NT2/D1 (cell line): Measurements from ENCODE around the gene SPINK4.

Experiments used
- DNase-seq: peaks from one replicate; pipeline ENCODE4 v3.0.0-alpha.2; 2011; ENCODE audit warnings: low read depth, low spot score
- H3K27me3 ChIP-seq: 2 replicates; pipeline ENCODE4 v1.6.0; 2011; ENCODE audit warnings: mild to moderate bottlenecking; ENCODE audit not compliant: insufficient read length, insufficient read depth
- H3K36me3 ChIP-seq: 2 replicates; pipeline ENCODE4 v1.6.1; 2011; ENCODE audit warnings: mild to moderate bottlenecking, low read length, mixed read lengths; ENCODE audit not compliant: insufficient read depth, insufficient read length
- H3K4me1 ChIP-seq: 2 replicates; pipeline ENCODE4 v1.5.1; 2011; ENCODE audit not compliant: insufficient read depth, insufficient read length
- H3K4me3 ChIP-seq: 2 replicates; pipeline ENCODE4 v1.5.1; 2011; ENCODE audit warnings: low read depth; ENCODE audit not compliant: insufficient read length
- H3K9ac ChIP-seq: 2 replicates; pipeline ENCODE4 v1.6.0; 2011; ENCODE audit warnings: low read depth; ENCODE audit not compliant: insufficient read length
- H3K9me3 ChIP-seq: 2 replicates; pipeline ENCODE4 v1.5.1; 2011; ENCODE audit warnings: mild to moderate bottlenecking, low read length; ENCODE audit not compliant: insufficient read depth
- SUZ12 ChIP-seq: IDR thresholded peaks from 2 replicates; pipeline ENCODE4 v1.6.1; 2011; ENCODE audit not compliant: insufficient read length, insufficient read depth; ENCODE audit errors: extremely low read depth
- YY1 ChIP-seq: IDR thresholded peaks from 2 replicates; pipeline ENCODE4 v1.6.1; 2011; ENCODE audit not compliant: insufficient read length, insufficient read depth
- ZNF274 ChIP-seq: IDR thresholded peaks from 2 replicates; pipeline ENCODE4 v1.6.1; 2011; ENCODE audit warnings: mild to moderate bottlenecking, low read depth, low read length

SPINK4 gene

DNA sequence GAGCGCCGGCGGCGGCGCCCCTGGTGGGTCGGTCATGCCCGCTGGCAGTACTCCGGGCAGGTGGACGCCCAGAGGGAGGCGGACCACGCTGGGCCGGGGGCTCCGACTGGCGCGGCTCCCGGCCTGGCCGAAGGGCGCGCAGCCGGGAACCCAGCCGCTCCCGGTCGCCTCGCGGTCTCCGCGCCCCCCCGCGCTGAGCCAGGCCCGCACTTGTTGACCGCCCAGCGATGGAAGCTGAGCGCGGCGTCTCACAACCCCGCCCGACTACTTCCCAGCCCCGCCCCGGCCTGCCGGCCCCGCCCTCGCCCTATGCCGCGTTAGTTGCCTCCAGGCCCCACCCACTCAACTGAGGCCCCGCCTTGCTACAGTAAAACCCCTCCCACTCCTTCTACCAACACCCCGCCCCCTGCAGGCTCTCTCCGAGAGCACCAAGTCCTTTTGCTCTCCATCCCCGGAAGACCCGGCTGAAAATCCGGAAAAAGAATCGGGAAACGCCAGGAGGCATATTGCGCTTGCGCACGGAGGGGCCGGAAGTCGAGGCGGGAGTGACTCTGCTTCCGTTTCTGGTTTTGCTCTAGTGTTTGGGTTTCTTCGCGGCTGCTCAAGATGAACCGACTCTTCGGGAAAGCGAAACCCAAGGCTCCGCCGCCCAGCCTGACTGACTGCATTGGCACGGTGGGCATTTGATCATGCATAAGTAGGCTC, 24.7 kb downstream of the SPINK4 start, which contains the start of the genes BAG1 and CHMP5:
BAG1 (minus strand) TSS at position 236 of the 705 bp plus-strand sequence.
CHMP5 (plus strand) TSS at position 577 of the 705 bp plus-strand sequence; CDS start at position 607, 30 bp downstream.
- H3K36me3 ChIP-seq: peaks cover 66% of the 10 kb centered on the region
- no peaks in the 10 kb centered on the region for H3K4me1 ChIP-seq
- no peak for TF ChIP-seq ZNF274
- no peak for TF ChIP-seq YY1
- TF ChIP-seq SUZ12: no peak
- peak; percentile 99 for DNase-seq
- no peaks in the 10 kb centered on the region for H3K27me3 ChIP-seq
- H3K9me3 ChIP-seq: no peaks in the 10 kb centered on the region
- H3K4me3 ChIP-seq: peak within 1 kb of the TSS; percentile 100
- H3K9ac ChIP-seq: peak within 1 kb of the TSS; percentile 98

DNA sequence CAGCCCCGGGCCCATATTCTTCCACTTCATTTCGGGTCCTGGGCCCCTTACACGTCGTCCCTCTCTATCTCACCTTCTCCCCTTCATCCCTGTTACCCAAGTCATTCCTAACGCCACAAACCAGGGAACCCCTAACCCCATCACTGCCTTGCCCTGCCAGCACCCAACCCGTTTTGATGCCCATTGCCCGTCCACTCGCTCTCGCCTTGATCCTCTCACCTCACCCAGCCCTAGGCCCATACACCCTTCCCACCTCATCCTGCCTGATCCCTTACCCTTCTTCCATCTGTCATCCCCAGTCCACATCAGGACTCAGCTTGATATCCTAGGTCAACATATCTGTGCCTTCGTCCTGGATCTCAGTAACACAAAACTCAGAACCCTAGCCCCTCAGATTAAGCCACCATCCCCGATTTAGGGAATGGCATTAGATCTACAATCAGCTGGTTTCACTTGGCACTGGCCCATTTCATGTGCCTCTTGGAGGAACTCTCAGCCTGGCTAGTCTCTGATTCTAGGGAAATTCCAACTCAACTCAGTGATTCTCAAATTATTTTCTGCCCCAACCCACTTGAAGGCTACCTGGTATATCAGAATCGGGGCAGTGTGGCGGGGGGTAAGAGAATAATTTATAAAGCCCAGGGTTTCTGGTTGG, 25.4 kb downstream of the SPINK4 start:
- H3K27me3 ChIP-seq: no peaks in the 10 kb centered on the region
- H3K9ac ChIP-seq: peak overlapping the region; percentile 98
- TF ChIP-seq ZNF274 (no peak), SUZ12 (no peak), YY1 (no peak)
- H3K4me3 ChIP-seq: peak overlapping the region; percentile 95
- H3K36me3 ChIP-seq: peaks cover 64% of the 10 kb centered on the region
- no peaks in the 10 kb centered on the region for H3K4me1 ChIP-seq
- H3K9me3 ChIP-seq: no peaks in the 10 kb centered on the region
- DNase-seq: no peak

DNA sequence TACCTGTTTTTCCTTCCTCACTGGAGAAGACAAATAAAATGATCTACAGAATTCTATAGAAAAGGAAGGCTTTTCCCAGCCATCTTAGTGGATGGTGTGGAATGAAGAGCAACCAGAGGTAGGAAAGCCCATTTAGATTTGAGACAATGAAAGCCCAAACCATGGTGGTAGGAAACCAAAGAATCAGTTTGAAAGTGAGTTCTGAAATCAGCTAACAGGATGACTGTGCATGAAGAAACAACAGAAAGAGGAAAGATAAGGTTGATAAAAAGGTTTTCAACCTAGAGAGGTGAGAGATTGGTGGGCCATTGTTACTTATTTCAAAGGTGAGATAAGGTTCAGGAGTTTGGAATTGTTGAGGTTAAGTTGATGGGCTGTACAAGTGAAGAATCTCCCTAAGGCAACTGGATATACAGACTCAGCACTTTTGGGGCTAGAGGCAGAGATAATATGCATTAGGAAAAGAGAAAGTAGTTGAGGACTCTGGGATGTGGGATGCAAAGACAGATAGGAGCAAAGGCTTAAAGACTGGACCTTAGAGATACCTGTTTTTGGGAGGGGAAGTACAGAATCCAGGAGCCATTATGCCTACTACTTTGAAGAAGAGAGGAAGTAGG, 27.3 kb downstream of the SPINK4 start:
- no peaks in the 10 kb centered on the region for H3K9me3 ChIP-seq
- H3K27me3 ChIP-seq: no peaks in the 10 kb centered on the region
- H3K4me1 ChIP-seq: no peaks in the 10 kb centered on the region
- no peak for DNase-seq
- H3K4me3 ChIP-seq: no peak overlapping the region
- H3K36me3 ChIP-seq: peaks cover 61% of the 10 kb centered on the region
- H3K9ac ChIP-seq: no peak overlapping the region
- no peak for TF ChIP-seq SUZ12
- no peak for TF ChIP-seq YY1
- TF ChIP-seq ZNF274: no peak

DNA sequence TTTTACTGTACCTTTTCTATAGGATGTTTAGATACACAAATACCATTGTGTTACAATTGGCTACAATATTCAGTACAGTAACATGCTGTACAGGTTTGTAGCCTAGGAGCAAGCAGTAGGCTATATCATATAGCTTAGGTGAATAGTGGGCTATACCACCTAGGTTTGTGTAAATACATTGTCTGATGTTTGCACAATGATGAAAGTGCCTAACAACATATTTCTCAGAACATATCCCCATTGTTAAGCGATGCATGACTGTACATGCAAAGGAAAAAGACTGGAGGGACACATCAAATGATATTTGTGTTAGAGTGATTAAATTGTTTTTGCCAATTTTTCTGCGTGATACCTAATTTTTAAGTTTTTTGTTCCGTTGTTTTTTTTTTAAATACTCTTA, 30.2 kb downstream of the SPINK4 start:
- no peak for DNase-seq
- Histone ChIP-seq H3K4me3 (no peak overlapping the region), H3K36me3 (peaks cover 70% of the 10 kb centered on the region), H3K27me3 (no peaks in the 10 kb centered on the region), H3K4me1 (no peaks in the 10 kb centered on the region), H3K9ac (no peak overlapping the region), H3K9me3 (no peaks in the 10 kb centered on the region)
- TF ChIP-seq SUZ12 (no peak), ZNF274 (no peak), YY1 (no peak)

DNA sequence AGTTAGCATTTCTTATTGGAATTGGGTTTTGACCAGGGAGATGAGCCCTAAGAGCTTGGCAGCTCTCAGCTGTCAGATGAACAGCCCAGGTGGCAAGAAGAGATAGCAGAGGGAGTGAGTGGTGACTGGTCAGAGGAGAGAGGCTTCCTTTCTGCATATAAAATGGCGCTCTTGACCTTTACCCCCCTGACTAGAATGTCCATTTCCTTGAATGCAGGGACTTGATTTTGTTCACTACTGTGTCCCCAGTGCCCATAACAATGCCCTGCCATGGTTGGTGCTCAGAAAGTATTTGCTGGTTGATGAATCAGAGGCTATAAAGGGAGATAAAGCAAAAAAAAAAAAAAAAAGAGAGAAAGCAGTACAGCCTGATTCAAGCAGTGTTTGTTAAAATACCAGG, 32.1 kb downstream of the SPINK4 start:
- Histone ChIP-seq H3K9me3 (no peaks in the 10 kb centered on the region), H3K9ac (no peak overlapping the region), H3K4me3 (no peak overlapping the region), H3K27me3 (no peaks in the 10 kb centered on the region), H3K4me1 (no peaks in the 10 kb centered on the region), H3K36me3 (peaks cover 74% of the 10 kb centered on the region)
- TF ChIP-seq YY1: no peak
- TF ChIP-seq ZNF274: no peak
- no peak for TF ChIP-seq SUZ12
- DNase-seq: no peak

DNA sequence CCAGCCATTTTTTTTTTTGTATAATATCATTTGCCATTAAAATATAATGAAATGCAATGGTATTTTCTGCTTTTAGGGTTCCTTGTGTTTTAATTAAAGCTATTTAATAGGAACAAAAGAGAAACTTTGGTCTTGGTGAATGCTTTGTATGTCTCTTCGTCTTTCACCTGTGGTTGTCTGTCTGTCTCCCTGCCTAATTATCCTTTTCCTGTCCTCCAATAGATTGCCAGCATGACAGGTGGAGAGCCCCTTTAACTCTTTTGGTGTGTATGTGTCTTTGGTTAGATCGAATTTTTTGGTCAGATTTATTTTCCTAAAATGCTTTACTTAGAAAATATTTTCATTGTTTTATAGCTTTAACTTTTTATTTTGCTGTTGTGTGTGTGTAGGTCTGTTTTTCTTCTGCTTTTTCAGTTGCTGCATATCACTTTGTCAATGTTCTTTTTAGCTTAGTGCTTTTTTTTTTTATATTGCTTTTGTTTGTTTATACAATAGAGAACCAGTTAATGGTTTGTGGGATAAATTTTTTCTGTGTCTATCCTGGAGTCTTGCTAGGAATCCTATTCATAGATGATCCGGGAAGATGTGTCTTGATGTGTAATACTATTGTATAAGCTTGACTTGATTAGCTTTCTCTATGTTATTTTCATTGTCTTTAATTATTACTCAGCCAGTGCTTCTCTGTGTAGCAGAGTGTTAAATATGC, 33.5 kb downstream of the SPINK4 start:
- no peak for DNase-seq
- H3K9me3 ChIP-seq: no peaks in the 10 kb centered on the region
- TF ChIP-seq SUZ12: no peak
- TF ChIP-seq ZNF274: no peak
- TF ChIP-seq YY1: no peak
- peaks cover 75% of the 10 kb centered on the region for H3K36me3 ChIP-seq
- H3K9ac ChIP-seq: no peak overlapping the region
- H3K4me1 ChIP-seq: no peaks in the 10 kb centered on the region
- no peak overlapping the region for H3K4me3 ChIP-seq
- H3K27me3 ChIP-seq: no peaks in the 10 kb centered on the region
